BE2C (cell line): Measurements from ENCODE around the gene SMC3.

ENCODE experiments used
- DNase-seq: peaks from one replicate; pipeline ENCODE4 v3.0.0-alpha.2; 2020
- H3K27me3 ChIP-seq: fragments of 250-450 bp; sonication (Bioruptor Pico); 2 replicates; pipeline ENCODE4 v1.5.1; 2020; ENCODE audit warnings: mild to moderate bottlenecking
- H3K36me3 ChIP-seq: fragments of 250-450 bp; sonication (Bioruptor Pico); 2 replicates; pipeline ENCODE4 v1.5.1; 2020; ENCODE audit warnings: mild to moderate bottlenecking
- H3K4me1 ChIP-seq: fragments of 250-450 bp; sonication (Bioruptor Pico); 2 replicates; pipeline ENCODE4 v1.5.1; 2020
- H3K4me3 ChIP-seq: 2 replicates; pipeline ENCODE4 v1.5.1; 2011; ENCODE audit warnings: low read depth, low read length
- H3K9me3 ChIP-seq: fragments of 250-450 bp; sonication (Bioruptor Pico); 2 replicates; pipeline ENCODE4 v1.5.1; 2020
- CTCF ChIP-seq: IDR thresholded peaks from 2 replicates; pipeline ENCODE4 v1.5.1; 2012; ENCODE audit warnings: mild to moderate bottlenecking, low read depth, low read length

SMC3 gene

GRCh38 chr10:110629680-110630191 lies 62.2 kb downstream of the SMC3 start:
- Histone ChIP-seq H3K27me3 (no peaks in the 10 kb centered on the region), H3K4me1 (no peaks in the 10 kb centered on the region; the same call in 1 of the 2 replicates), H3K4me3 (no peak overlapping the region), H3K36me3 (no peaks in the 10 kb centered on the region), H3K9me3 (no peaks in the 10 kb centered on the region)
- DNase-seq: no peak
- TF ChIP-seq CTCF: no peak

- Histone ChIP-seq H3K36me3 (no peaks in the 10 kb centered on the region), H3K4me3 (no peak overlapping the region), H3K4me1 (peaks cover 9% of the 10 kb centered on the region), H3K9me3 (no peaks in the 10 kb centered on the region), H3K27me3 (no peaks in the 10 kb centered on the region)
- DNase-seq: no peak
- TF ChIP-seq CTCF: no peak
Observed at GRCh38 chr10:110631934-110632333, 64.4 kb downstream of the SMC3 start.

GRCh38 chr10:110632591-110633215 lies 65.2 kb downstream of the SMC3 start:
- TF ChIP-seq CTCF: no peak
- no peak for DNase-seq

GRCh38 chr10:110634527-110635209 lies 67.2 kb downstream of the SMC3 start:
- DNase-seq: peak; percentile 79
- Histone ChIP-seq H3K36me3 (no peaks in the 10 kb centered on the region), H3K9me3 (no peaks in the 10 kb centered on the region), H3K27me3 (no peaks in the 10 kb centered on the region), H3K4me1 (peaks cover 18% of the 10 kb centered on the region), H3K4me3 (peak overlapping the region; percentile 40)
- TF ChIP-seq CTCF: no peak

More at GRCh38 chr10:110632591-110633215, 65.2 kb downstream of the SMC3 start:
- Histone ChIP-seq H3K4me3 (no peak overlapping the region), H3K27me3 (no peaks in the 10 kb centered on the region), H3K9me3 (no peaks in the 10 kb centered on the region), H3K4me1 (peaks cover 15% of the 10 kb centered on the region), H3K36me3 (no peaks in the 10 kb centered on the region)

GRCh38 chr10:110636572-110636931 lies 69.1 kb downstream of the SMC3 start:
- TF ChIP-seq CTCF: no peak
- Histone ChIP-seq H3K27me3 (no peaks in the 10 kb centered on the region), H3K36me3 (no peaks in the 10 kb centered on the region), H3K4me3 (no peak overlapping the region), H3K9me3 (no peaks in the 10 kb centered on the region), H3K4me1 (peaks cover 24% of the 10 kb centered on the region)
- no peak for DNase-seq
